ENCODE data around the gene CDX1.

The CDX1 gene

DNA sequence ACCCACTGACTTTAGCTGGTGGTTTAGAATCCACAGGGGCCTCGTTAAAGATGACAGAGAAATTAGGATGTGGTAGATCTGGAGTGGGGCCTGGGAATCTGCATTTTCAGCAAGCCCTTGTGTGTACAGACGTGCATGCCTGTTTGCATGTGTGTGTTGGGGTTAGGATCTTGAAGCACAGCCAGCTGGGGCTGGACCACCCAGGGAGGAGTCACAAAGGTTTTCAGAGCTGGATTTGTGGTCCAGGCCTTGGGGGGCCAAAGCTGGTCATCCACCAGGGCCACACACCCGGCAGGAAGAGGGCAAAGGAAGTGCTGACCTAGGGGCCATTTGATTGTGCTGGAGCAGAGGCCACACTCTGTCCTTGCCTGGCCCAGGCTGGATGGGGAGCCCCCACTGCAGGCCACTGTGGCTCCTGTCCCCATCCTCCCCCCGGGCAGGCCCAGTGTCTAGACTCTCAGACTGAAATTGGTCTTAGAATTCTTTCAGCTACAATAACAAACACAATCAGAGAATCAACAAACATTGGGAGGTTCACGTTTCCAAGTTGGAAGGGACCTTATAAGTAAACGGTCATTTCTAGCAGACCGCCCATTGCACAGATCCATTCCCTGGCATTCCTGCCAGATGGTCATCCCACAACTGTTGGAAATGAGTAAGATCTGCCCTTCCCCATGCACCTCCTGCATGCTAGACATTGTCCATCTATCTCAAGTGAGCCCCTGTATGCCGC, 10.3 kb downstream of the CDX1 start:
- no peaks in the 10 kb centered on the region for H3K27me3 ChIP-seq
- H3K4me3 ChIP-seq: no peak overlapping the region
- no peaks in the 10 kb centered on the region for H3K9me3 ChIP-seq (replicated peaks in 1 of 11)
- no peaks in the 10 kb centered on the region for H4K20me1 ChIP-seq
- H3K4me1 ChIP-seq: peaks cover 10 to 41% (median 22%) of the 10 kb centered on the region in 10 experiments
- H3K4me2 ChIP-seq: peak overlapping the region in 5 of 11 experiments; percentile 20 to 49 (median 43); a peak in 9 of 22 replicates
- H3K27ac ChIP-seq: no peak overlapping the region
- TF ChIP-seq Cebpa-rat (IDR thresholded peaks at IDR 0.05): no peak
- H3K9ac ChIP-seq: no peak overlapping the region
- no peaks in the 10 kb centered on the region for H3K36me3 ChIP-seq

GRCh38 chr5:150177721-150178120, 11.1 kb downstream of the CDX1 start:
- Histone ChIP-seq H3K4me1 (peaks cover 10 to 41% (median 22%) of the 10 kb centered on the region in 10 experiments), H3K4me2 (no peak overlapping the region), H3K4me3 (no peak overlapping the region), H3K27me3 (no peaks in the 10 kb centered on the region), H4K20me1 (no peaks in the 10 kb centered on the region), H3K9ac (no peak overlapping the region), H3K9me3 (replicated peaks in 1 of 11) (no peaks in the 10 kb centered on the region), H3K27ac (no peak overlapping the region), H3K36me3 (no peaks in the 10 kb centered on the region)
- no peak for TF ChIP-seq Cebpa-rat (IDR thresholded peaks at IDR 0.05)

- no peak for TF ChIP-seq Cebpa-rat (IDR thresholded peaks at IDR 0.05)
- no peak overlapping the region for H3K27ac ChIP-seq
Measured at GRCh38 chr5:150178262-150178661, 11.7 kb downstream of the CDX1 start.

GRCh38 chr5:150179019-150179620, 12.5 kb downstream of the CDX1 start:
- Histone ChIP-seq H3K27ac (no peak overlapping the region), H3K36me3 (no peaks in the 10 kb centered on the region), H3K9ac (no peak overlapping the region), H3K4me3 (no peak overlapping the region), H4K20me1 (no peaks in the 10 kb centered on the region), H3K4me2 (no peak overlapping the region), H3K4me1 (peaks cover 10 to 38% (median 22%) of the 10 kb centered on the region in 10 experiments), H3K9me3 (replicated peaks in 1 of 11) (no peaks in the 10 kb centered on the region), H3K27me3 (no peaks in the 10 kb centered on the region)
- TF ChIP-seq Cebpa-rat (IDR thresholded peaks at IDR 0.05): no peak

More at GRCh38 chr5:150178262-150178661, 11.7 kb downstream of the CDX1 start:
- Histone ChIP-seq H3K4me1 (peaks cover 10 to 40% (median 22%) of the 10 kb centered on the region in 10 experiments), H3K27me3 (no peaks in the 10 kb centered on the region), H4K20me1 (no peaks in the 10 kb centered on the region), H3K36me3 (no peaks in the 10 kb centered on the region), H3K9ac (no peak overlapping the region), H3K4me2 (no peak overlapping the region), H3K9me3 (replicated peaks in 1 of 11) (no peaks in the 10 kb centered on the region), H3K4me3 (no peak overlapping the region)

GRCh38 chr5:150180241-150181026, 13.9 kb downstream of the CDX1 start:
- Histone ChIP-seq H3K9ac (peak overlapping the region in 4 of 11 experiments; percentile 8 to 57 (median 18); a peak in 2 of 22 replicates), H3K4me1 (peaks cover 16 to 37% (median 27%) of the 10 kb centered on the region in 10 experiments), H4K20me1 (no peaks in the 10 kb centered on the region), H3K27me3 (no peaks in the 10 kb centered on the region), H3K27ac (peak overlapping the region in 6 of 11 experiments; percentile 0 to 44 (median 17); a peak in 7 of 22 replicates), H3K9me3 (replicated peaks in 1 of 11) (no peaks in the 10 kb centered on the region), H3K4me2 (peak overlapping the region in 10 of 11 experiments; percentile 3 to 63 (median 43); a peak in 15 of 22 replicates), H3K36me3 (no peaks in the 10 kb centered on the region), H3K4me3 (no peak overlapping the region)
- TF ChIP-seq Cebpa-rat (IDR thresholded peaks at IDR 0.05): no peak

- no peak overlapping the region for H3K4me3 ChIP-seq
- H3K9me3 ChIP-seq (replicated peaks in 1 of 11): no peaks in the 10 kb centered on the region
- H3K27ac ChIP-seq: no peak overlapping the region
- no peak for TF ChIP-seq Cebpa-rat (IDR thresholded peaks at IDR 0.05)
- H3K4me1 ChIP-seq: peaks cover 19 to 37% (median 25%) of the 10 kb centered on the region in 10 experiments
- no peaks in the 10 kb centered on the region for H4K20me1 ChIP-seq
- peak overlapping the region in 10 of 11 experiments; percentile 3 to 63 (median 43); a peak in 14 of 22 replicates for H3K4me2 ChIP-seq
- no peaks in the 10 kb centered on the region for H3K36me3 ChIP-seq
- H3K9ac ChIP-seq: peak overlapping the region in 3 of 11 experiments; percentile 8 to 19 (median 16); a peak in 1 of 22 replicates
- no peaks in the 10 kb centered on the region for H3K27me3 ChIP-seq
Measured at GRCh38 chr5:150181027-150181426, 14.4 kb downstream of the CDX1 start.

GRCh38 chr5:150181766-150182545, 15.4 kb downstream of the CDX1 start:
- Histone ChIP-seq H3K27me3 (peaks cover 0 to 7% (median 0%) of the 10 kb centered on the region in 11 experiments; a peak in 4 of 22 replicates), H3K27ac (no peak overlapping the region), H3K4me2 (no peak overlapping the region), H3K4me1 (peaks cover 15 to 34% (median 27%) of the 10 kb centered on the region in 10 experiments), H3K36me3 (no peaks in the 10 kb centered on the region), H3K9ac (no peak overlapping the region), H4K20me1 (no peaks in the 10 kb centered on the region), H3K4me3 (no peak overlapping the region), H3K9me3 (replicated peaks in 1 of 11) (no peaks in the 10 kb centered on the region)
- TF ChIP-seq Cebpa-rat (IDR thresholded peaks at IDR 0.05): no peak

GRCh38 chr5:150182774-150183173, 16.2 kb downstream of the CDX1 start:
- TF ChIP-seq Cebpa-rat (IDR thresholded peaks at IDR 0.05): no peak
- Histone ChIP-seq H3K4me1 (peaks cover 14 to 34% (median 26%) of the 10 kb centered on the region in 10 experiments), H3K4me3 (no peak overlapping the region), H3K36me3 (no peaks in the 10 kb centered on the region), H3K27me3 (peaks cover 2 to 14% (median 4%) of the 10 kb centered on the region in 11 experiments; a peak in 20 of 22 replicates), H3K9me3 (replicated peaks in 1 of 11) (no peaks in the 10 kb centered on the region), H4K20me1 (no peaks in the 10 kb centered on the region), H3K4me2 (no peak overlapping the region), H3K9ac (no peak overlapping the region), H3K27ac (no peak overlapping the region)

Measured in BLaER1 treated with 17β-estradiol and CSF1 and Interleukin-3, amounts not matched to agents 10 nM and 100 nM (cell line).